Mucosa of rectum (tissue), 2 donors: ENCODE measurements around the gene NELFCD.
A peak's percentile ranks its signal among the peaks of the same experiment; 100 is the strongest.
"Not testable (repeated sequence)": the region's sequence is repeated elsewhere in the genome, so short reads cannot be mapped to it uniquely, and the experiment has no call there.

Source experiments
- H3K27ac ChIP-seq, 2 donors: one replicate each; pipeline ENCODE4 v1.7.0; 2013; ENCODE audit warnings: inconsistent platforms in 2 of 2, low read depth in 2 of 2, low read length in 2 of 2
- H3K27me3 ChIP-seq, 2 donors: one replicate each; pipeline ENCODE4 v1.7.0; 2013; ENCODE audit warnings: low read length in 2 of 2; ENCODE audit not compliant: control insufficient read depth in 2 of 2, insufficient read depth in 2 of 2
- H3K36me3 ChIP-seq, 2 donors: one replicate each; pipeline ENCODE4 v1.7.0; 2013; ENCODE audit warnings: low read length in 2 of 2; ENCODE audit not compliant: control insufficient read depth in 2 of 2, insufficient read depth in 2 of 2
- H3K4me1 ChIP-seq, 2 donors: one replicate each; pipeline ENCODE4 v1.7.0; 2013; ENCODE audit warnings: low read length in 2 of 2, mild to moderate bottlenecking in 1 of 2; ENCODE audit not compliant: control insufficient read depth in 2 of 2, insufficient read depth in 2 of 2
- H3K4me3 ChIP-seq, 2 donors: one replicate each; pipeline ENCODE4 v1.7.0; 2013; ENCODE audit warnings: low read length in 2 of 2
- H3K9ac ChIP-seq, 2 donors: one replicate each; pipeline ENCODE4 v1.7.0; 2013; ENCODE audit warnings: low read length in 2 of 2, low read depth in 1 of 2, mild to moderate bottlenecking in 1 of 2
- H3K9me3 ChIP-seq, 2 donors: one replicate each; pipeline ENCODE4 v1.7.0; 2013; ENCODE audit warnings: low read length in 2 of 2; ENCODE audit not compliant: control insufficient read depth in 2 of 2
- donor health status: healthy.
- donor health status: Normal muscosa, but diverticular disease.

Gene NELFCD

DNA sequence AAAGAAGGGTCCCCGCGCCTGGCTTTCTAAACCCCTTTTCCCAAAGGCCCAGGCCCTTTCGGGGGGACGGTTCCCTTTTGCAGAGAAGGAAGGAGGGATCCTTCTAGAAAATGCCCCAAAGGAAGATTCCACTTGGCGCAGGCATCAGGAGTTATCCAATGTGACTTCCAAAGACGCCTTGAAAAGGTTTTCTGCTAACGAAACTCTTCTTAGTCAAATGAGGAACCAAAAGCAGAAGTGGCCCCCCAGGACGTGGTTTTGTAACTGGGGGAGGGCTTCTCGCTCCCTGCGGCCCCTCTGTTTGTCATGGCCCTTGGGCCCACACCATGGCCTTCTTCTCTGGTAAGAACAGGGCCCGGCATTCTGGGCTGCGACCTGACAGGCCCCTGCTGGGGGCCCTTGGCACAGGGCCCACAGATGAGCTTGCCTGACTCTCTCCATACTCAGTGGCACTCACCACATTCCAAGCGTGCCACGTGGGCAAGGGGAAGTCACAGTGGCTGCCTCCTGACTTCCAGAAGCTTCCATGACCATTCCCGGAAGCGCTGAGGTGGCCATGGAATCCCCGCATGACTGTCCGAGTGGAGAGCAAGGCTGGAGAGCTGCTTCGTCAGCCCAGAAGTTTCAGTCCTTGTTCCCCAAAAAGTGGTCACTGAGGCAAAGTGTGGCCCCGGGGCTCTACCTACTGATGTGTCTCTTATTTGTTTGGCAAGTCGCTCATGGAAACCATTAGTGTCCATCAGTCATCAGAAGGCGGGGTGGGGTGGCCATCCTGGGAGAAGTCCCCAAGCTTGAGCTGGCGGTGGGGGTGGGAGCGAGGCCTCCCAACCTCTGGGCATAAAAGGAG lies 26.8 kb downstream of the NELFCD start:
- Histone ChIP-seq H3K36me3 (peaks cover 0 to 13% of the 10 kb centered on the region in 2 donors), H3K4me1 (peaks cover 36 to 41% of the 10 kb centered on the region in 2 donors), H3K27me3 (no peaks in the 10 kb centered on the region), H3K9me3 (no peaks in the 10 kb centered on the region), H3K27ac (peak overlapping the region; percentile 88 to 91), H3K4me3 (peak overlapping the region in 1 of 2 donors; percentile 22), H3K9ac (peak overlapping the region in 1 of 2 donors; percentile 96)

DNA sequence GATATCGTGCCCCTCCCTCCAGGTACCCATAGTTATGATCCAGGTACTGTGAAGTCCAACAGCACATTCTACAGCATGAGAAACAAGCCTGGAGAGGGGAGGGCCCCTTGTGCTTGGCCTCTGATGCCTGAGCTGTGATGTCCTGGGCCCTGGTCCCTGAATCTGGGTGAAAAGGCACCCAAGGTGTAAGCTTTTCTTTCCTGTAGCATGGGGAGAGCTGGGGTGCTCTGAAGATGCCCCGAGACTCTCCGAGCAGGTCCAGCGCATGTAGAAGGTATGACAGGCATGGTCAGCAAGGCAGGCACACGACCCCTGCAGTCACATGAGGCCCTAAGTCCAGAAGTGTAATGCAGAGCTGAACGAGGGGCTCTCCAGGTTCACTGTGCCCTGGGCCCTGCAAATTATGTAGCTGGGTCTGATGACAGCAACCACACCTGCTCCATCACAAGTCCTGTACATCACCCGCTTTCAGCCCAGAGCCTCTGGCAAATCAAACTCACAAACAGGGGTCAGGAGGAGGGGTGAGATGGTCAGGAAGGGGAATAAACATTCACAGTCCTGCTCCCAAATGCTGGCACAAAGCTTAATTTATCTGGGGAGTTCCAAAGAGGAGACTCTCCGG lies 27.8 kb downstream of the NELFCD start:
- Histone ChIP-seq H3K4me3 (no peak overlapping the region), H3K27me3 (no peaks in the 10 kb centered on the region), H3K36me3 (peaks cover 0 to 5% of the 10 kb centered on the region in 2 donors), H3K9me3 (no peaks in the 10 kb centered on the region), H3K27ac (peak overlapping the region in 1 of 2 donors; percentile 91), H3K4me1 (peaks cover 34 to 35% of the 10 kb centered on the region in 2 donors), H3K9ac (peak overlapping the region in 1 of 2 donors; percentile 11)

DNA sequence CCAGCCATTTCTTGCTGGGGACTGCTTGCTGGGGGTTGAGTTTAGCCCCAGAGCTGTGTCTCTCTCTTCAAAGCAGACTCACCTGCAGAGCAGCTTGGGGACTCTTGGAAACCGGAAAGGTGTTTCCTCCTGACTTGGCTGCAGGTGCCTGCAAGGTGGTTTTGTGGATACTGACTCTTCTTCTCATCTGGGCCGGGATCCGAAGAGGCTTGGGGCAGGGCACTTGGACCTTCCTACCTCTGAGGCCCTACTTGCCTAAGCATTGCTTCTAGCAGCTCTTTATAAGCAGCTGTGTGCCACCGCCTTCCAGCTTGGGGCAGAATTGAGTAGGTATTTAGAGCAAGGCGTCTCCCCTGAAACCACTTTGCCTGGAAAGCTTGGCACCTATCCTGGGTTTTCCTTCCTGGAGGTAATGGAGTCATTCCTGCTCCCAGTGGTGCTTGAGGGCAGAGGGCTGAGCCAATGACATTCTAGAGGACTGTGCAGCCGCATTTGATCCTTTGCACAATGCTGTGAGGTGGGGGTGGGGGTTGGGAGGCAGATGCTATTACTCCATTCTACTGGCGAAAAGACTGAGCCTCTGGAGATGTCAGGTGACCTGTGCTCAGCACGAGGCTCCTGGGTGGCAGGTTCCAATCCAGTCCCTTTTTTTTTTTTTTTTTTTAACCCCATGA lies 29.4 kb downstream of the NELFCD start:
- Histone ChIP-seq H3K9me3 (no peaks in the 10 kb centered on the region), H3K36me3 (no peaks in the 10 kb centered on the region), H3K4me3 (no peak overlapping the region), H3K27me3 (no peaks in the 10 kb centered on the region), H3K4me1 (peaks cover 19 to 23% of the 10 kb centered on the region in 2 donors), H3K27ac (peak overlapping the region in 1 of 2 donors; percentile 7), H3K9ac (no peak overlapping the region)

DNA sequence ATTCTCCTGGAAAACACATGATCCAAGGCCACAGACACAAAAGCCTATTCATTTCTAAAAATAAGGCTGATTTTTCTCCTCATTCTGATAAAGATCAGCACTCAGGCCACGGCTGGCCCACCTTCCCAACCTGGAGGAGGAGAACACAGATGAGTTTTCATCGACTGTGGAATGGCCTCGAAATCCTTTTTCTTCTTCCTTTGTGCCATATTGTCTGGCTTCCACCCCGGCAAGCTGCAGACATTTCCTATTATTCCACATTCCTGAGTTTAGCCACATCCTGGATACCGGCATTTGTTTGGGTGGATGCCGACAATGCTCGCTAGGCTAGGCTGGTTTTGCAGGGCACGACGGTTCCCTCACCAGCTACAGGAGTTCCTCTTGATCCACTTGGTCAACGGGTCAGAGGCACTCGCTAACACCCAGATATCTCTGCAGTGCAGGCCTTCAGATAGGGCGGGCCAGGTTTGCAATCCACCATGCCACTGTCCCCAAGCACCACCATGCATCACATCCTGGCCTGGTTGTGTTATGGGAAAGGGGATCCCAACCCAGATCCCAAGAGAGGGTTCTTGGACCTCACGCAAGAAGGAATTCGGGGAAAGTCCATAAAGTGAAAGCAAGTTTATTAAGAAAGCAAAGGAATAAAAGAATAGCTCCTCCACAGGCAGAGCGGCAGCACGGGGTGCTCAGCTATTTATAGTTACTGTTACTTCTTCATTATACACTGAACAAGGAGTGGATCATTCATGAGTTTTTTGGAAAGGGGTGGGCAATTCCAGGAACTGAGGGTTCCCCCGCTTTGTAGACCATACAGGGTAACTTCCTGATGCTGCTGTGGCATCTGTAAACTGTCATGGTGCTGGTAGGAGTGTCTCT lies 30.2 kb downstream of the NELFCD start:
- peaks cover 12 to 15% of the 10 kb centered on the region in 2 donors for H3K4me1 ChIP-seq
- H3K4me3 ChIP-seq: no peak overlapping the region
- no peaks in the 10 kb centered on the region for H3K36me3 ChIP-seq
- H3K9ac ChIP-seq: no peak overlapping the region
- peak overlapping the region in 1 of 2 donors; percentile 16 for H3K27ac ChIP-seq
- no peaks in the 10 kb centered on the region for H3K27me3 ChIP-seq
- H3K9me3 ChIP-seq: no peaks in the 10 kb centered on the region

DNA sequence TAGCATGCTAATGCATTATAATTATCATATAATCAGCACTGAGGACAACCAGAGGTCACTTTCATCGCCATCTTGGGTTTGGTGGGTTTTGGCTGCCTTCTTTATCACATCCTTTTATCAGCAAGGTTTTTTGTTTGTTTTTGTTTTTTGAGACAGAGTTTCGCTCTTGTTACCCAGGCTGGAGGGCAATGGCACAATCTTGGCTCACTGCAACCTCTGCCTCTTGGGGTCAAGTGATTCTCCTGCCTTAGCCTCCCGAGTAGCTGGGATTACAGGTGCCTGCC lies 30.8 kb downstream of the NELFCD start:
- peaks cover 10 to 12% of the 10 kb centered on the region in 2 donors for H3K4me1 ChIP-seq
- H3K27me3 ChIP-seq, H3K27ac ChIP-seq, H3K9ac ChIP-seq, H3K4me3 ChIP-seq, H3K9me3 ChIP-seq, H3K36me3 ChIP-seq: not testable (repeated sequence)

DNA sequence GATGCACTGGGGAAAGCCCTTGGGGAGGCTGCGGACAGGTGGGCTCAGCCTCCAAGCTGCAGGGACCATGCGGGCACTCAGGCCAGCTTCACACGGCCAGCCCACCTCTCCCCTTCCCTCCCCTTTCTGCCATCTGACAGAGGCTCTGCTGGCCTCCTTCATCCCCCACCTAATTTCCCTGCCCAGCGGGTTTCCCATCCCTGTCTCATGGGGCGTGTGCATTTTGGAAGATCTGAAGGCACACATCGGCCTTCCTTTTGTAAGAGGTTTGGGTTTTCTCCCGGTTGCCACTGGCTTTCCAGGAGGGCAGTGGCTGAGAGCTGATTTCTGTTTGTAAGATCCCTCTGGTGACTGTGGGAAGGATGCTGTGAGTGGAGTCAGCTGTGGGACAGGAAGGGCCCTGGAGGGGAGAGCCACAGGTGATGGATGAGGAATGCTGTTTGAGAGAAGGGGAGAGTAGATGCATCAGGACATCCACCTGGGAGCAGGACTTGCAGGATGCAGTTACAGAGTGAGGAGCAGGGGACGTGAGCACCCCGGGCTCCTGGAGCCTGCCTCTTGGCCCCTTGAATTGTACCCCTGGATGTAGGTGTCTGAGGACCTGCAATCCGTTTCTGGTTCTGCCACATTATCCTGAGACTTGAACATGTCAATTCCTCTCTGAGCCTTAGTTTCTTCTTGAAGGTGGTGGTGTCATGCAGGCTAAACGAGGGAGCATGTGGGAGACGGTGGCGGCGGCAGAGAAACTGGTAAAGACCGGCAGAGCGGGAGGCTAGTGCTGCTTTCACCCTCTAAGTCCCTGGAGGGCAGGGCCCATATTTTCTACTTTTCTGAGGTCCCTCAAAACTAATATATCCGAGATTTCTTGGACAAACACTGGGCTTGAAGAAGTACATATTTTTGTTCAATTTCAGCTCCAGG lies 32.2 kb downstream of the NELFCD start:
- Histone ChIP-seq H3K4me1 (peaks cover 4 to 12% of the 10 kb centered on the region in 2 donors), H3K27ac (no peak overlapping the region), H3K4me3 (no peak overlapping the region), H3K9me3 (no peaks in the 10 kb centered on the region), H3K27me3 (no peaks in the 10 kb centered on the region), H3K36me3 (no peaks in the 10 kb centered on the region), H3K9ac (no peak overlapping the region)

DNA sequence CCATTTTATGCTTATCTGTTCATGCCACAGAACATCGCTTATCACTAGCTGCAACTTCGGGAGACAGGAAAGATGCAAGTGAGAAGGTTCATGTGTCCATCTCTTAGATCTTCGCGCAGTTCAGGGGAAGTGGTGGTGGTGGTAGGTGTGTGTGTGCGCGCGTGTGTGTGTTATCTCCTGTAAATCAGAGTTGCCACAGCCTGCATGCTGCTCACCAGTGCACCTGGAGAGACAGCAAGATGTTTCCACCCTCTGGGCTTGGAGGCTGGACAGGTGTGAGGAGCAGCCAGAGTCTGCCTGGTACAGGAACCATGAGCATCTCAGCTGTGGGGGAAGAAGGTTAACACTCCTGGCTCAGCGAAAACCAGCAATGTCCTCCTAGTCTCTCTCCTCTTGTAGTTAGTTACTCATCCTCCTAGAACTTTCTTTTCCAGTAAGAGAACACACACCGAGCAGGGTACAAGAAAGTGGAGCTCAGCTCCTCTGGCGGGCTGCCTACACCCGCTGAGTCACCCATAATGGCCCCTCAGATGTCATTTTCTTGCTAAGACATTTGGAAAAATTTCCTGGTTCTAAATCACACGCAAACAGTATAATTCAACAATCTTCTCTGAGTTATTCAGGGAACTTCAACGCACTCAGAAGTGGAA lies 33.0 kb downstream of the NELFCD start:
- H3K27me3 ChIP-seq: no peaks in the 10 kb centered on the region
- H3K4me3 ChIP-seq: no peak overlapping the region
- H3K4me1 ChIP-seq: peaks cover 4 to 12% of the 10 kb centered on the region in 2 donors
- no peaks in the 10 kb centered on the region for H3K36me3 ChIP-seq
- no peak overlapping the region for H3K27ac ChIP-seq
- H3K9ac ChIP-seq: no peak overlapping the region
- no peaks in the 10 kb centered on the region for H3K9me3 ChIP-seq

DNA sequence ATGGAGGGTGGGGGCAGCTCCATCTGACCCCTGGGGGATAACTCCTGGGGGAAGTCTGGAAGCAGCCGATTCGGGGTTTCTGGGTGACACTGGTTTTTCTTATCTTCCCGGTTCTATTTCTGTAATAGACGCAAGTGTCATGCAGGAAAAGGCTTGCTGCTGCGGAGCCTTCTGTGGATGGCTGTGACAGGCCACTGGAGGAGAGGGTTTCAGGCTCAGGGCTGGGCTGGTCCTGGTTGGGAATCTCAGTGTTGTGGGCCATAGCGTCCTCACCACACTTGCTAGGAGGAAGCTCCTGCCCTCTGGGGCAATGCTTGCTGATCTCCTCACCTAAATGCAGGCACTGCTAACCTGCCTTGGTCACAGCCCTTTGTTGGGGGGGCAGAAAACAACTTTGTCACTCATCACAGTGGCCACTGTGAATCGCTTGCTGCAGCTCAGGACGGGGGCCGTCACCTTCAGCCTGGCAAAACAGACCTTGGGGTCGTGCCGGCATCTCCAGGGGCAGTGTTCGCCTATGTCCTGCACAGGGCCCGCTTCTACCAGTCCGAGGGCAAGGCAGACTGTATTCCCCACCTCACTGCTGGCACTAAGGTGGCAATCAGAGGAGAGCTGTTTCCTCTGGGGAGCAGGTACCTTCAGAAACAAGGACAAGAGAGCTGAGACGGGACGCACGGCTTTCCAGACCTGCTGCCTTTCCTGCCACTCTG lies 33.8 kb downstream of the NELFCD start:
- Histone ChIP-seq H3K27me3 (no peaks in the 10 kb centered on the region), H3K36me3 (no peaks in the 10 kb centered on the region), H3K4me3 (no peak overlapping the region), H3K4me1 (peaks cover 4 to 12% of the 10 kb centered on the region in 2 donors), H3K9ac (no peak overlapping the region), H3K9me3 (no peaks in the 10 kb centered on the region), H3K27ac (no peak overlapping the region)
